H1 (cell line): ENCODE data around the gene SUMF2. TPM values are rescaled to one million over a fixed set of nuclear protein-coding genes. Genes with fewer than 3 reads are reported as not detected.
A peak's percentile ranks its signal among the peaks of the same experiment; 100 is the strongest.

Experiments
- CTCF ChIA-PET: fragments of 300-600 bp; sonication (Branson Sonifier 250); formaldehyde crosslinking; loops from one replicate; lab custom pipeline; 2021; ENCODE audit not compliant: partially characterized antibody; lab: Charles Lee
- POLR2A ChIA-PET: fragments of 300-600 bp; sonication (Branson Sonifier 250); formaldehyde crosslinking; loops from one replicate; lab custom pipeline; 2021; ENCODE audit warnings: inconsistent platforms; ENCODE audit not compliant: partially characterized antibody; lab: Charles Lee
- DNase-seq, 2 experiments: peaks; one replicate each; pipeline versions ENCODE4 v3.0.0 to v3.0.0-alpha.2; 2010 to 2022; ENCODE audit warnings: low spot score in 2 of 2, low read depth in 1 of 2, mixed read lengths in 1 of 2
- FAIRE-seq: peaks from 2 replicates; lab custom pipeline; 2011; peaks lifted over from hg19 to GRCh38; lab: Jason Lieb, UNC
- H2AFZ ChIP-seq: 2 replicates; pipeline ENCODE4 v1.8.1; 2012; ENCODE audit warnings: low read length, inconsistent platforms
- H2AK5ac ChIP-seq: 2 replicates; pipeline ENCODE4 v1.6.1; 2013; ENCODE audit warnings: low read depth, low read length
- H2BK120ac ChIP-seq: replicated peaks from 2 replicates; pipeline ENCODE3; 2013; ENCODE audit warnings: low read depth, low read length, inconsistent platforms
- H2BK12ac ChIP-seq: 2 replicates; pipeline ENCODE4 v1.6.1; 2013; ENCODE audit warnings: low read depth, low read length
- H2BK15ac ChIP-seq: 2 replicates; pipeline ENCODE4 v1.6.1; 2013; ENCODE audit warnings: low read length
- H2BK20ac ChIP-seq: 2 replicates; pipeline ENCODE4 v1.6.1; 2013; ENCODE audit warnings: low read length
- H2BK5ac ChIP-seq: 2 replicates; pipeline ENCODE4 v1.6.1; 2013; ENCODE audit warnings: low read depth, low read length
- H3K14ac ChIP-seq: 2 replicates; pipeline ENCODE4 v1.6.1; 2013; ENCODE audit warnings: inconsistent platforms; ENCODE audit not compliant: insufficient read length
- H3K18ac ChIP-seq: 2 replicates; pipeline ENCODE4 v1.6.1; 2013; ENCODE audit warnings: low read length; ENCODE audit errors: extremely low read depth
- H3K23ac ChIP-seq: 2 replicates; pipeline ENCODE4 v1.6.1; 2013; ENCODE audit warnings: inconsistent platforms; ENCODE audit not compliant: insufficient read length
- H3K23me2 ChIP-seq: 2 replicates; pipeline ENCODE4 v1.6.1; 2013; ENCODE audit warnings: low read depth, low read length
- H3K27ac ChIP-seq: 2 replicates; pipeline ENCODE4 v1.6.1; 2011; ENCODE audit warnings: low read depth, low read length, inconsistent platforms
- H3K27me3 ChIP-seq, 4 experiments: replicated peaks in 1 of 4; 1 replicate in 1 of 4; 2 replicates in 3 of 4; pipeline versions ENCODE4 v1.6.1 to v1.8.1; 2011 to 2013; ENCODE audit warnings: low read length in 3 of 4, mild to moderate bottlenecking in 3 of 4, inconsistent platforms in 2 of 4, mixed read lengths in 2 of 4, moderate library complexity in 1 of 4; ENCODE audit not compliant: control insufficient read depth in 3 of 4, insufficient read depth in 3 of 4; ENCODE audit errors: extremely low read depth in 1 of 4
- H3K36me3 ChIP-seq, 4 experiments: 2 replicates each; pipeline versions ENCODE4 v1.6.1 to v1.8.1; 2011 to 2013; ENCODE audit warnings: mild to moderate bottlenecking in 4 of 4, low read length in 3 of 4, moderate library complexity in 2 of 4, control low read depth in 1 of 4, inconsistent platforms in 1 of 4; ENCODE audit not compliant: insufficient read depth in 4 of 4, control insufficient read depth in 2 of 4
- H3K4ac ChIP-seq: replicated peaks from 2 replicates; pipeline ENCODE3; 2013; ENCODE audit warnings: low read length, low read depth, mixed read lengths, inconsistent platforms; ENCODE audit not compliant: insufficient read length
- H3K4me1 ChIP-seq, 4 experiments: replicated peaks in 1 of 4; 1 replicate in 1 of 4; 2 replicates in 3 of 4; pipeline versions ENCODE4 v1.6.1 to v1.8.1; 2011 to 2013; ENCODE audit warnings: low read length in 3 of 4, inconsistent platforms in 2 of 4, mixed read lengths in 1 of 4; ENCODE audit not compliant: insufficient read depth in 4 of 4, control insufficient read depth in 3 of 4
- H3K4me2 ChIP-seq, 2 experiments: 2 replicates each; pipeline versions ENCODE4 v1.6.1 to v1.8.1; 2011 to 2013; ENCODE audit warnings: low read depth in 2 of 2, low read length in 2 of 2, control low read depth in 1 of 2, inconsistent platforms in 1 of 2, mild to moderate bottlenecking in 1 of 2; ENCODE audit not compliant: insufficient read depth in 1 of 2
- H3K4me3 ChIP-seq, 4 experiments: fragments of 200-600, 300-600 bp in 1 of 4; sonication (generic), shearing (Covaris generic), sonication (Bioruptor Twin) in 1 of 4; 2 replicates each; pipeline versions ENCODE4 v1.5.1 to v1.8.1; 2011 to 2016; ENCODE audit warnings: low read length in 4 of 4, low read depth in 3 of 4, control low read depth in 2 of 4, inconsistent platforms in 2 of 4, mild to moderate bottlenecking in 2 of 4, mixed read lengths in 1 of 4, moderate library complexity in 1 of 4; ENCODE audit not compliant: insufficient read depth in 2 of 4; ENCODE audit errors: extremely low read depth in 1 of 4
- H3K56ac ChIP-seq: replicated peaks from 2 replicates; pipeline ENCODE3; 2013; ENCODE audit warnings: low read depth, mild to moderate bottlenecking, mixed read lengths, low read length, inconsistent platforms; ENCODE audit not compliant: insufficient read length
- H3K79me1 ChIP-seq: 2 replicates; pipeline ENCODE4 v1.6.1; 2013; ENCODE audit warnings: low read depth, low read length, control low read depth
- H3K79me2 ChIP-seq, 2 experiments: 2 replicates each; pipeline versions ENCODE4 v1.6.1 to v1.8.1; 2012 to 2013; ENCODE audit warnings: low read length in 2 of 2, mild to moderate bottlenecking in 2 of 2, inconsistent platforms in 1 of 2; ENCODE audit not compliant: insufficient read depth in 2 of 2, control insufficient read depth in 1 of 2
- H3K9ac ChIP-seq, 4 experiments: replicated peaks in 1 of 4; 1 replicate in 1 of 4; 2 replicates in 3 of 4; pipeline versions ENCODE4 v1.6.1 to v1.8.1; 2011 to 2013; ENCODE audit warnings: low read depth in 3 of 4, low read length in 3 of 4, control low read depth in 2 of 4, mild to moderate bottlenecking in 2 of 4, moderate library complexity in 2 of 4, inconsistent platforms in 1 of 4; ENCODE audit errors: extremely low read depth in 1 of 4
- H3K9me3 ChIP-seq, 2 experiments: 2 replicates each; pipeline versions ENCODE4 v1.6.1 to v1.8.1; 2012 to 2013; ENCODE audit warnings: mild to moderate bottlenecking in 2 of 2, moderate library complexity in 2 of 2, control low read depth in 1 of 2, inconsistent platforms in 1 of 2, low read depth in 1 of 2, low read length in 1 of 2, mixed read lengths in 1 of 2; ENCODE audit not compliant: insufficient read depth in 2 of 2
- H4K20me1 ChIP-seq, 2 experiments: replicated peaks in 1 of 2; 2 replicates each; pipeline versions ENCODE3 to v1.8.1; 2011 to 2013; ENCODE audit warnings: inconsistent platforms in 2 of 2, low read length in 2 of 2, mild to moderate bottlenecking in 1 of 2; ENCODE audit not compliant: insufficient read depth in 2 of 2, control insufficient read depth in 1 of 2
- H4K5ac ChIP-seq: 2 replicates; pipeline ENCODE4 v1.6.1; 2013; ENCODE audit warnings: low read length, low read depth, mixed read lengths, inconsistent platforms; ENCODE audit not compliant: insufficient read length
- H4K8ac ChIP-seq: 2 replicates; pipeline ENCODE4 v1.8.0; 2013; ENCODE audit warnings: mild to moderate bottlenecking, moderate library complexity, low read length, inconsistent platforms; ENCODE audit not compliant: insufficient read depth; ENCODE audit errors: extremely low read depth
- H4K91ac ChIP-seq: replicated peaks from 2 replicates; pipeline ENCODE3; 2013; ENCODE audit warnings: low read length, mixed read lengths, inconsistent platforms; ENCODE audit not compliant: insufficient read length
- CEBPB ChIP-seq: IDR thresholded peaks from 2 replicates; pipeline ENCODE4 v1.6.1; 2012; ENCODE audit warnings: low read depth, low read length
- CHD2 ChIP-seq: IDR thresholded peaks from 2 replicates; pipeline ENCODE4 v1.6.1; 2012; ENCODE audit warnings: low read length, improper control_type of control experiment
- E2F6 ChIP-seq: IDR thresholded peaks from 2 replicates; pipeline ENCODE4 v1.6.1; 2012; ENCODE audit warnings: inconsistent platforms
- EGR1 ChIP-seq: IDR thresholded peaks from 2 replicates; pipeline ENCODE4 v1.6.1; 2011; ENCODE audit warnings: low read depth, low read length, borderline replicate concordance
- EP300 ChIP-seq, 2 experiments: IDR thresholded peaks; 1 replicate in 1 of 2; 2 replicates in 1 of 2; pipeline ENCODE4 v1.6.1; 2011 to 2012; ENCODE audit warnings: low read depth in 2 of 2, low read length in 2 of 2, mild to moderate bottlenecking in 2 of 2, borderline replicate concordance in 1 of 2, inconsistent platforms in 1 of 2, moderate library complexity in 1 of 2
- JUN ChIP-seq: IDR thresholded peaks from 2 replicates; pipeline ENCODE4 v1.6.1; 2011; ENCODE audit warnings: low read depth, mild to moderate bottlenecking, improper control_type of control experiment, low read length
- RBBP5 ChIP-seq: IDR thresholded peaks from 2 replicates; pipeline ENCODE4 v1.7.1; 2012; ENCODE audit warnings: low read depth, mild to moderate bottlenecking, inconsistent platforms, low read length, moderate library complexity, borderline replicate concordance
- RFX5 ChIP-seq: IDR thresholded peaks from 2 replicates; pipeline ENCODE4 v1.6.1; 2011; ENCODE audit warnings: low read depth, low read length, improper control_type of control experiment, borderline replicate concordance
- SIRT6 ChIP-seq: IDR thresholded peaks from one replicate; pipeline ENCODE4 v1.7.1; 2012; ENCODE audit warnings: low read length, inconsistent platforms
- SP2 ChIP-seq: IDR thresholded peaks from 2 replicates; pipeline ENCODE4 v1.6.1; 2012; ENCODE audit warnings: mild to moderate bottlenecking, low read length, inconsistent platforms
- USF2 ChIP-seq: IDR thresholded peaks from 2 replicates; pipeline ENCODE4 v1.6.1; 2011; ENCODE audit warnings: low read length, improper control_type of control experiment
- ZNF274 ChIP-seq: IDR thresholded peaks from 2 replicates; pipeline ENCODE4 v1.7.0; 2012; ENCODE audit warnings: low read length, borderline replicate concordance; ENCODE audit errors: extremely low read depth
- WGBS, 2 experiments: shearing (Covaris generic) in 1 of 2; methylation state at CpG; one replicate each; pipeline versions ENCODE4 v1.1.6 to v1.1.7; 2013 to 2015; ENCODE audit warnings: low lambda C conversion rate in 2 of 2, mixed read lengths in 2 of 2, inconsistent platforms in 1 of 2, low coverage in 1 of 2, missing lambda C conversion rate in 1 of 2; ENCODE audit not compliant: insufficient replicate concordance in 2 of 2, insufficient coverage in 1 of 2, insufficient read length in 1 of 2; ENCODE audit errors: extremely low coverage in 1 of 2, missing lambda C conversion rate in 1 of 2; 5-methylcytosine and 5-hydroxymethylcytosine counted together
- polyA plus RNA-seq, 7 experiments: library from polyadenylated mRNA; depleted of rRNA in 3 of 7; stranded (reverse) in 5 of 7; unstranded in 2 of 7; fragments of >200 nt in 5 of 7; fragments of 200-250 nt in 2 of 7; gene quantifications; 1 replicate in 5 of 7; 2 replicates in 1 of 7; 4 replicates in 1 of 7; pipeline versions ENCODE4 v1.2.1 to v1.2.3, GENCODE V29; 2011 to 2013; ENCODE audit warnings: missing spikeins in 2 of 7, mixed read lengths in 2 of 7
- total RNA-seq: library from RNA; stranded (reverse); fragmentation: NEBNext Ultra II Directional; extraction: Animal tissue kit (Norgen Biotek cat#: 25700); gene quantifications from 2 replicates; pipeline ENCODE4 v1.2.1, GENCODE V29; 2021

Gene SUMF2
- total and polyA plus RNA-seq, 2 of the 8 experiments (the other 6 are each of a cell fraction or from before 2014, with no cell fraction given), result 39.8 to 59.2 TPM

- Histone ChIP-seq H2BK15ac (no peak overlapping the region), H3K23me2 (no peaks in the 10 kb centered on the region; the same call in 1 of the 2 replicates), H2BK12ac (no peak overlapping the region), H4K5ac (no peak overlapping the region), H2AK5ac (no peak overlapping the region), H4K20me1 (peaks cover 0 to 3% of the 10 kb centered on the region in 2 experiments), H3K23ac (no peak overlapping the region), H3K18ac (no peak overlapping the region), H2BK120ac (no peak overlapping the region), H3K27me3 (no peaks in the 10 kb centered on the region), H3K36me3 (peaks cover 24 to 59% (median 47%) of the 10 kb centered on the region in 4 experiments), H3K4me2 (peak overlapping the region; percentile 58 to 71), H3K14ac (no peak overlapping the region), H4K8ac (no peak overlapping the region), H3K79me2 (peaks cover 7 to 61% of the 10 kb centered on the region in 2 experiments), H2BK5ac (no peak overlapping the region), H3K4me3 (peak overlapping the region in 2 of 4 experiments; percentile 4 to 98; a peak in 3 of 8 replicates), H3K4ac (no peak overlapping the region), H3K9me3 (no peaks in the 10 kb centered on the region), H3K79me1 (peaks cover 2% of the 10 kb centered on the region; the same call in 1 of the 2 replicates), H3K9ac (peak overlapping the region in 1 of 4 experiments; percentile 20; a peak in 1 of 7 replicates), H3K4me1 (peaks cover 0 to 11% (median 1%) of the 10 kb centered on the region in 4 experiments; a peak in 6 of 7 replicates), H2AFZ (no peak overlapping the region), H2BK20ac (no peak overlapping the region), H3K27ac (no peak overlapping the region), H3K56ac (no peak overlapping the region), H4K91ac (no peak overlapping the region)
- DNase-seq (no peak), FAIRE-seq (no peak)
- POLR2A ChIA-PET, result interaction anchor here (1.2 to 44.4 kb wide), 5 partner anchors 9 to 30 kb away, joined by 4 to 869 read pairs (median 14); partner anchors contain the start of gene SUMF2
- CTCF ChIA-PET, result no interaction called here
- 96% methylated on average over 9 of the region's 9 CpGs; no CpG with 5 or more reads in 1 of the 2 experiments for WGBS, 2 experiments
- TF ChIP-seq CEBPB (no peak), EP300 (IDR thresholded peaks at IDR 0.05; ENCODE audit: borderline replicate concordance in 1 of 2, low read depth in 2 of 2, low read length in 2 of 2) (no peak), SP2 (no peak), RFX5 (no peak), JUN (no peak), SIRT6 (no peak), EGR1 (no peak), E2F6 (no peak), ZNF274 (no peak), USF2 (no peak), CHD2 (no peak), RBBP5 (no peak)
Measured at GRCh38 chr7:56053379-56053778, 10.7 kb upstream of the SUMF2 start.
